ENCODE data around the gene AIRE. TPM values are rescaled to one million over a fixed set of nuclear protein-coding genes. Genes with fewer than 3 reads are reported as not detected.
"Not testable (repeated sequence)": the region's sequence is repeated elsewhere in the genome, so short reads cannot be mapped to it uniquely, and the experiment has no call there.

The AIRE gene
- total RNA-seq, 2 experiments from 2014 or later: not detected

DNA sequence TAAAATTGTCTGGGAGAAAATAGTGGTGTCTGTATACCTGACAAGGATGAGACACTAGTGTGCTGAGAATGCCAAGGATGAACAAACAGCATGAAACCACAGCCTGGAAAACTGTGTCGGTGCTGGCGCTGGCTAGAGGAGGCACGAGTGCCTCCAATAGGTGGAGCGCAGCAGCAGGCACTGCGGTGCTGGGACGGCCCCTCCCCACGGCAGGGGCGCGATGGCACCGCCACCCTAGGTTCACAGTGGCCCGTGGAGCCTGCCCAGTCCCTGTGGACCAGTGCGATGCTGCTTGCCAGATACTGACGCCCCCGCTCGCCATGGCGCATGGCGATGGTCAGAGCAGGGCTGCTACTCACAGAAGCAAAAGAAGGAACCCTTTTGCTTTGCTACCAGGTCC is 46.7 kb downstream of the AIRE start:
- ATAC-seq (no peak), DNase-seq (no peak)
- Mint-ChIP-seq H3K9me3 (ENCODE audit: insufficient read depth) (no peaks in the 10 kb centered on the region), H3K36me3 (ENCODE audit: low read depth) (peaks cover 5% of the 10 kb centered on the region), H3K4me3 (no peak overlapping the region), H3K27me3 (ENCODE audit: low read depth) (no peaks in the 10 kb centered on the region), H3K27ac (no peak overlapping the region), H3K4me1 (ENCODE audit: low read depth) (no peaks in the 10 kb centered on the region)
- ChIA-PET CTCF (interaction anchor here (0.9 kb wide), 1 partner anchor 17 kb away, joined by 3 read pairs; no protein-coding TSS in a partner anchor), POLR2A (no interaction called here)

DNA sequence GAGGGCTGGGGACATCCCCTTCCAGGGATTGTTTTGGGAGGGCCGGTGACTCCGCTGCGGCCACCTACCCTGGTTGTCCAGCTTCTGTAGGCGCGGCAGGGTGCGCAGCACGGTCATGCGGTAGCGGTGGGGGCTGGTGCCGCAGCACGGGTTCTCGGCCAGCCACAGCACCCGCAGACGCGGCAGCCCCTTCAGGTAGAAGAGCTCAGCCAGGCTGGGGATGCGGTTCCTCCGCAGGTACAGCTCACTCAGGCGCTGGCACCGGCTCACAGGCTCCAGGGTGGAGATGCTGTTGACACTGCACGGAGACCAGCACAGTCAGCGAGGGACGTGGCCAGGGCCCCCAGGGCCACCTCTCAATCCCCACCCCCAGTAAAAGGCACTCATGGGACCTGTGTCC is 47.3 kb downstream of the AIRE start:
- H3K4me1 Mint-ChIP-seq (ENCODE audit: low read depth): peaks cover 6% of the 10 kb centered on the region
- no peaks in the 10 kb centered on the region for H3K27me3 Mint-ChIP-seq (ENCODE audit: low read depth)
- H3K36me3 Mint-ChIP-seq (ENCODE audit: low read depth): peaks cover 9% of the 10 kb centered on the region
- ChIA-PET CTCF (interaction anchor here (0.9 kb wide), 1 partner anchor 17 kb away, joined by 3 read pairs; no protein-coding TSS in a partner anchor), POLR2A (no interaction called here)
- DNase-seq (no peak), ATAC-seq (no peak)
- no peak overlapping the region for H3K4me3 Mint-ChIP-seq
- no peaks in the 10 kb centered on the region for H3K9me3 Mint-ChIP-seq (ENCODE audit: insufficient read depth)
- no peak overlapping the region for H3K27ac Mint-ChIP-seq

DNA sequence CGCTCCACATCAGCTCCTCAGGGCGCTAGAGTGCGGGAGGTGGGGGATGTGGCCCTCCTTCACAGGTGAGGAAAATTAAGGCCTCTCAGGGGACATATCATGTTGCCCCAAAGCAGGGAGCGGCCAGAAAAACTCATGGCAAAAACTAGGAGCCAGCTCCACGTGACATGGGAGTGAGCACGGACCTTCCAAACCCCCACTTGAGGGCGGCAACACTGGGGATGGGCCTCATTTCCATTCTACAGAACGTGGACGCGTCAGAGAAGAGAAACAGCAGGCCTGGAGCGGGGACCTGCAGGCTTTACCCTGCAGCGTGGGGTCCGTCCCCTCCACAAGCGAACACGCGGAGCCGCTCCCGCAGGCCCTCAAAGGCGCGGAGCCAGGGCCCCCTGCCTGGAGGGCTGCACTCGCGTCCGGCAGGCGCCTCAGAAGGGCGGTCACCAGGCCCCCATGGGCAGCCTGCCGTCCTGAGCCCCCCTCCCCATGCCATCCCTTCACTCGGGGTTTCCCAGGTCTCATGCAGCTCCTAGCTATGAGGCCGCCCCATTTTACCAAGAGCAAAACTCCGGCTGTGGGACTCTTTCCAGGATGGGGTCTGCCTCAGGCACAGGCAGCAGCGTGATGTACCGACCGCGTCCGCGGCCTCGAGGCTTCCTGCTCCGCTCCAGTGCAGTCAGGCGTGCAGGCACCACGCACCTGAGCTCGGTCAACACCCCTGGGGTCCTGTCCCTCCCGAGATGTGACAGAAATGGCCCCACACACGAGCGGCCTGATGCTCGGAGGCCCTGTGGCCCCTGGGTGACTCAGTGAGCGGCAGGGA is 48.0 kb downstream of the AIRE start:
- ATAC-seq (no peak), DNase-seq (no peak)
- POLR2A ChIA-PET: no interaction called here
- CTCF ChIA-PET: interaction anchor here (0.7 to 0.9 kb wide), 2 partner anchors 18 to 140 kb away, joined by 3 to 4 read pairs; no protein-coding TSS in a partner anchor
- Mint-ChIP-seq H3K9me3 (ENCODE audit: insufficient read depth) (no peaks in the 10 kb centered on the region), H3K27ac (no peak overlapping the region), H3K4me1 (ENCODE audit: low read depth) (peaks cover 6% of the 10 kb centered on the region), H3K4me3 (no peak overlapping the region), H3K27me3 (ENCODE audit: low read depth) (no peaks in the 10 kb centered on the region), H3K36me3 (ENCODE audit: low read depth) (peaks cover 9% of the 10 kb centered on the region)

DNA sequence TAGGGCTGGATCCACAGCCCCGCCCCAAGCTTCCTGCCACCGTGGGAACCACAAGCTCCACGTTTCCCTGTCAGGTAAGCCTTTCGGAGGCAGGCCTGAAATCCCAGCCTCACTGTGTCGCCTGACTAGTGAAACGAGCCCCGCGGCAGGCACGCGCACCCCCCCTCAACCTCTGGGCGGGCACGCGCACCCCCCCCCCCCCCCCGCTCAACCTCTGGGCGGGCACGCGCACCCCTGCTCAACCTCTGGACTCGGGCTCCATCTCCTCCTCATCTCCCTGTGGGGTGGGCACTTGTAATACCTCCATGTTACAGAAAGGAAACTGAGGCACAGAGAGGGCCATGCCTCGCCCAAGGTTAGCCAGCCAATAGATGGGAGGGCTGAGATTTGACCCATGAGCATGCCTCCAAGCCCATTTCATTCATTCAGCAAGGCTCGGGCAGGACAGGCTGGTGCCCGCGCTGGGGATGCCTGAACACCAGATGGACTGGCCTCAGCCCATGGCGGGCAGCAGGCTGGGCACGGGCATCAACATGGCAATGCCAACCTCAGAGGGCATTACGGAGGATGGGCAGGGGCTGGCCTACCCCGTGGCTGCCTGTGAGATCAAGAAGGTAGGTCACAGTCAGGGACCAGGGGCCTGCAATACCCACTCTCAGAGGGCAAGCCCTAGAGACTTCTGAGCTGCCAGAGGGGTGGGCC is 48.8 kb downstream of the AIRE start:
- no peak for DNase-seq
- no peaks in the 10 kb centered on the region for H3K9me3 Mint-ChIP-seq (ENCODE audit: insufficient read depth)
- POLR2A ChIA-PET: interaction anchor here (0.7 kb wide), 1 partner anchor 127 kb away, joined by 3 read pairs; no protein-coding TSS in a partner anchor
- peaks cover 8% of the 10 kb centered on the region for H3K4me1 Mint-ChIP-seq (ENCODE audit: low read depth)
- no peak overlapping the region for H3K27ac Mint-ChIP-seq
- CTCF ChIA-PET: interaction anchor here (0.7 kb wide), 1 partner anchor 139 kb away, joined by 4 read pairs; no protein-coding TSS in a partner anchor
- H3K4me3 Mint-ChIP-seq: no peak overlapping the region
- ATAC-seq: no peak
- H3K27me3 Mint-ChIP-seq (ENCODE audit: low read depth): no peaks in the 10 kb centered on the region
- H3K36me3 Mint-ChIP-seq (ENCODE audit: low read depth): peaks cover 9% of the 10 kb centered on the region

DNA sequence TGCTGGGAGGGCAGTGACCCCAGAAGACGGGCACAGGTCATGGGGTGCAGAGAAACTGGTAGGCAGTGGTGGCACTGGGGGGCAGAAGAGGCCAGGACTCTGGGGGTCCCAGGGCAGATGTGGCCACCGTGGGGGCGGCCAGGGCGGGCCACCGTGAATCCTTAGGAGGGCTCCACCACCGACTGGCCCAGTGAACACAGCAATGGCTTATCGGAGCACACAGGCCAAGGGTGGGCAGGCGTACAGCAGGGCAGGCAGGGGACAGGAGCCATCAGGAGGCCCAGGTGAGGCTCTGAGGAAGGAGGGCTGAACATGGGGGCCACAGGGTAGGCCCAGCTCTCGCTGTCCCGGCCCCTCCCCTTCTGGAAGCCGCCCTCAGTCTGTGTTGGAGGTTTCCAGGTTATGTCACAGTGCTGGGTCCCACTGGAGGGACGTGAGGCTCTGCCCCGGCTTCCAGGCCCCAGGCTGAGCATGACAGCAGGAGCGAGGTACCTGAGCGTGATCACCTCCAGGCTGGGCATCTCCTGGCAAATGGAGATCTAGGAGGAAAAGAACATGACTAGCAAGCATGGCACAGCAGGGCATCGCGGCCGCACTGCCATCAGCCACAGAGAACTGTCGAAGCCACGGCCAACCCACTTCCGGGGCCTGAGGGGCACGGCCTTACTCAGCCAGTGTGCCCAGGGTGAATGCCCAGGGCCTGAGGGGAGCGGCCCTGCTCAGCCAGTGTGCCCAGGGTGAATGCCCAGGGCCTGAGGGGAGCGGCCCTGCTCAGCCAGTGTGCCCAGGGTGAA is 49.8 kb downstream of the AIRE start:
- DNase-seq (no peak), ATAC-seq (no peak)
- CTCF ChIA-PET: no interaction called here
- H3K36me3 Mint-ChIP-seq (ENCODE audit: low read depth): peaks cover 9% of the 10 kb centered on the region
- no peak overlapping the region for H3K4me3 Mint-ChIP-seq
- H3K4me1 Mint-ChIP-seq (ENCODE audit: low read depth): peaks cover 18% of the 10 kb centered on the region
- H3K27ac Mint-ChIP-seq: no peak overlapping the region
- no peaks in the 10 kb centered on the region for H3K9me3 Mint-ChIP-seq (ENCODE audit: insufficient read depth)
- H3K27me3 Mint-ChIP-seq (ENCODE audit: low read depth): no peaks in the 10 kb centered on the region
- POLR2A ChIA-PET: interaction anchor here (0.7 kb wide), 1 partner anchor 126 kb away, joined by 3 read pairs; no protein-coding TSS in a partner anchor

DNA sequence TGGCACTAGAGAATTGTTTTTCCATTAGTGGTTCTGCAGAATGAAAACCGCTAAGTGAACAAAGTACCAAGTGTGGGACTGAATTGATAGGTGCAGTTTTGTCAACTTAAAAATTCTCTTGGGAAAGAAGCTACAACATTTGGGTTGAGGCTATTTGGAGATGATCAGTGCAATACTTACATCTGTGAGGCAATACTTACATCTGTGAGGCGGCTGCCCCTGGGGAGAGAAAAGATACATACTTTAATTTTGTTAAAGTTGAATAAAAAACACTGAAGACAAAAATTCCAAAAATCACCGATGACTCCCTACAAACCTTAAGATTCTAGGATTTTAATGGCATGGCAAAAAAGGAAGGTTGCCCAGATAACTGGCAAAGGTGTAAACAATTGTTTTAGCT is 51.8 kb downstream of the AIRE start:
- Mint-ChIP-seq H3K36me3 (ENCODE audit: low read depth) (peaks cover 6% of the 10 kb centered on the region), H3K4me3 (peak overlapping the region; percentile 3), H3K4me1 (ENCODE audit: low read depth) (peaks cover 25% of the 10 kb centered on the region), H3K9me3 (ENCODE audit: insufficient read depth) (no peaks in the 10 kb centered on the region), H3K27me3 (ENCODE audit: low read depth) (no peaks in the 10 kb centered on the region), H3K27ac (peak overlapping the region; percentile 77)
- ATAC-seq (no peak), DNase-seq (no peak)
- CTCF ChIA-PET: interaction anchor here (0.6 kb wide), 1 partner anchor 536 kb away, joined by 3 read pairs; the partner anchor contains the start of gene PTTG1IP
- POLR2A ChIA-PET: interaction anchor here (1.2 kb wide), 1 partner anchor 10 kb away, joined by 5 read pairs; no protein-coding TSS in a partner anchor

DNA sequence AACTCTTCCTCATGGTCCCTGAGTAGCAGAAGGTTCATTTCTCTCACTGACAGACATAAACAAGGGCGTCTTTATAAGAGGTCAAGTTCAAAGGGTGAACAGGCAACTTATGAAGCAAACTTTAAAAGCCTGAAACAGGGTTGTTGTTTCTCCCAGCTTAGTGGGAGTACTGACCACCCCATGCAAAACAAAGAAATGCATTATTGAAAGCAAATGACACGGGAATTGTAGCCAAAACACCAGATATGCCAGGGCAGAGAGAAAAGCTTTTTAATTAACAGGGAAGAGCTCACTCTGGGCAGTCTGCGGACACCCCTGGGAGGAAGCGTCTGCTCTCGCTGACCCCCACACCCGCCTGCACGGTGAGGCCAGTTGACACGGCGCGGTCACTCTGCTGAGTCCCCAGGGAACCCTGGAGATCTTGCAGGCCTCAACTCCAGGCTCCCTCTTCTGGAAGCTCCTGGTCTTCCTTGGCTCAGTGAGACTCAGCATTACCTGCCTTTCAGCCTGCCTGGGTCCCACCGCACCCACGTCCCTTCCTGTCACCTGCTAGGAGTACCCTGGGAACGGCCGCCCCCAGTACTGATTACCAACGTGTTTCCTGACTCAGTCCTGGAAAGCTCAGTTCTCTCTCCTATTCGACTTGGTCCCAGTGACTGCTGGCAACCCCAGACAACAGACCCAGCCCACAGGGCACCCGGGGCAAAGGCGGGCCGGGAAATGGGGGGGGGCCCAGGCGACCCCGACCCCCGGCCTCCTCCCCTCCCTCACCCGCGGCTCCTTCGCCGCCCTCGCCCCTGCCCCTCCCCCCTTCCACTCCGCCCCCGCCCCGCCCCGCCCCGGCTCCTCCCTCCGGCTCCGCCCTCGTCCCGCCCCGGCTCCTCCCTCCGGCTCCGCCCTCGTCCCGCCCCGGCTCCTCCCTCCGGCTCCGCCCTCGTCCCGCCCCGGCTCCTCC is 52.5 kb downstream of the AIRE start:
- CTCF ChIA-PET: interaction anchor here (0.6 to 0.9 kb wide), 2 partner anchors 482 to 535 kb away, joined by 3 read pairs; partner anchors contain the start of gene PTTG1IP
- Mint-ChIP-seq H3K4me3 (peak overlapping the region; percentile 63), H3K27ac (peak overlapping the region; percentile 81), H3K9me3 (ENCODE audit: insufficient read depth) (no peaks in the 10 kb centered on the region), H3K36me3 (ENCODE audit: low read depth) (peaks cover 6% of the 10 kb centered on the region), H3K27me3 (ENCODE audit: low read depth) (no peaks in the 10 kb centered on the region), H3K4me1 (ENCODE audit: low read depth) (peaks cover 25% of the 10 kb centered on the region)
- ATAC-seq (no peak), DNase-seq (peak; percentile 51)
- POLR2A ChIA-PET: interaction anchor here (0.6 to 1.2 kb wide), 5 partner anchors 10 to 1960 kb away, joined by 3 to 10 read pairs (median 4); partner anchors contain the start of gene TRPM2

DNA sequence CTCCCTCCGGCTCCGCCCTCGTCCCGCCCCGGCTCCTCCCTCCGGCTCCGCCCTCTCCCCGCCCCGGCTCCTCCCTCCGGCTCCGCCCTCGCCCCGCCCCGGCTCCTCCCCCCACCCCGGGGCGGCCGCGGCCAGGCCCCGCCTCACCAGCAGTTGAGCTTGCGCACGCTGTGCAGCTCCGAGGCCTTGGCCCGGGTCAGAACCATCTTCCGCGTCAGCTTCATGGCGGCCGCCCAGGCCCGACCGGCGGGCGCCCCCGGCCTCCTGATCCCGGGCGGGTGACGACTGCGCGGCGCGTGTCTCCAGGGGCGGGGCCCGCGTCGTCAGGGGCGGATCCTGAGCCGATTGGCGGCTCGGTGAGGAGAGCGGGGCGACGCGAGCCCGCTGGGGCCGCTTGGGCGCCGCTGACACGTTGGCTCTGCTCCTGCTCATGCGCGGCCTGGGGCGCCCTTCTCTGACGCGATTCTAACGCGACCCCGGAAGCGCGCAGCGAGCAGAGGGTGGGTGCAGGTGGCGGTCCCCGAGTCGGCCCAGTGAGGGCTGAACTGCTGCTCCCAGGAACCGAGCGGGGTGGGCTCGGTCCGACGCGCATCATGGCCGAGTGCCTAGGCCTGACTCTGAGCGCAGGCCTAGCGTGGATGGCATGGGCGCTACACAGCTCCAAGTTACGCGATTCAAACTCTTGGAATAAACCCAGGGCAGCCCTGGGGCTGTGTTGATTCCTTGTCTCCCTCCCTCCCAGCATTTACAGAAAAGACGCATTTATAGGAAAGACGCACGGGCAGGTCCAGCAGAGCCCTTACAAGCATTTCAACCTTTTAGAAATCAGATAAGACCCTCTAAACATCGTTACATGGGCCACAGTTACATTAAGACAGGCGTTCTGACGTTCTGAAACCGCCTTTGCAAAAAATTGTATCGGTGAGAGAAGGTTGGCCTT is 53.6 kb downstream of the AIRE start, which contains the start of gene CFAP410:
TSS of gene CFAP410 (minus strand) at position 420 of the 940 bp plus-strand sequence. CDS start at position 224, 196 bp downstream.
- Mint-ChIP-seq H3K4me1 (ENCODE audit: low read depth) (peaks cover 29% of the 10 kb centered on the region), H3K27ac (peak within 1 kb of the TSS; percentile 90), H3K9me3 (ENCODE audit: insufficient read depth) (no peaks in the 10 kb centered on the region), H3K4me3 (peak within 1 kb of the TSS; percentile 80), H3K36me3 (ENCODE audit: low read depth) (peaks cover 6% of the 10 kb centered on the region), H3K27me3 (ENCODE audit: low read depth) (no peaks in the 10 kb centered on the region)
- ChIA-PET POLR2A (interaction anchor here (0.6 to 1.0 kb wide), 4 partner anchors 14 to 1959 kb away, joined by 3 to 10 read pairs (median 4); partner anchors contain the start of gene TRPM2), CTCF (interaction anchor here (0.9 to 2.1 kb wide), 3 partner anchors 12 to 481 kb away, joined by 3 to 7 read pairs (median 5); no protein-coding TSS in a partner anchor)
- ATAC-seq (peak; percentile 95), DNase-seq (peak; percentile 96)

DNA sequence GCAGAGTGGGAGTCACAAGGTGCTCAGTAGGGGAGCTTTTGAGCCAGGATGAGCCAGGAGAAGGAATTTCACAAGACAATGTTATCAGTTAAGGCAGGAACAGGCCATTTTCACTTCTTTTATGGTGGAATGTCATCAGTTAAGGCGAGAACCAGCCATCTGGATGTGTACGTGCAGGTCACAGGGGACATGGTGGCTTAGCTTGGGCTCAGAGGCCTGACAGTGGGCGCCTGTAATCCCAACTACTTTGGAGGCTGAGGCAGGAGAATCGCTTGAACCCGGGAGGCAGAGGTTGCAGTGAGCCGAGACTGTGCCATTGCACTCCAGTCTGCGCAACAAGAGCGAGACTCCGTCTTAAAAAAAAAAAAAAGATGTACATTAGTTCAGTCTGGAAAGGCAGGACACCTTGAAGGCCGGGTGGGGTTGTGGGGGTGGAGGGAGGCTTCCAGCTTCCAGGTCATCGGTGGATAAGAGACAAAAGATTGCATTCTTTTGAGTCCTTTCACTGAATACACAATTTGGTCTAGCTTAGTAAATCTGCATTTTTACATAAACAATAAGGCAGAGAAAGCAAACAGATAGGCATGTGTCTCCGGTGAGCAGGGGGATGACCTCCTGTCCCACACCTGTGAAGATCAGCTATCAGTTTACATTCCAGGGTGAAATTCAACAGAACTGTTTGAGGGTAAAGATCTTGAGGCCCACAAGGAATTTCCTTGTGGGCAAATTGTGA is 56.2 kb downstream of the AIRE start:
- DNase-seq; ATAC-seq; H3K27ac Mint-ChIP-seq; H3K36me3 Mint-ChIP-seq (ENCODE audit: low read depth); H3K9me3 Mint-ChIP-seq (ENCODE audit: insufficient read depth); H3K27me3 Mint-ChIP-seq (ENCODE audit: low read depth); POLR2A ChIA-PET; H3K4me3 Mint-ChIP-seq: not testable (repeated sequence)
- CTCF ChIA-PET: interaction anchor here (1.1 to 2.1 kb wide), 4 partner anchors 11 to 451 kb away, joined by 3 to 7 read pairs (median 5); partner anchors contain the start of gene TRPM2
- H3K4me1 Mint-ChIP-seq (ENCODE audit: low read depth): peaks cover 31% of the 10 kb centered on the region
